ENCODE results near the gene PTER. TPM values are rescaled to one million over a fixed set of nuclear protein-coding genes. Genes with fewer than 3 reads are reported as not detected.

The PTER gene
- total and polyA plus RNA-seq, 8 donors, result 2.2 to 13.6 (median 11.4) TPM

- DNase-seq, result no peak
- no peak overlapping the region for H3K4me3 ChIP-seq
- H3K36me3 ChIP-seq, result no peaks in the 10 kb centered on the region
- no peak for ATAC-seq
- H3K27ac ChIP-seq, result no peak overlapping the region
- H3K27me3 ChIP-seq, result no peaks in the 10 kb centered on the region
- intact Hi-C loops (cut with DNase I), result no loop called here
- no peak for FAIRE-seq
- no peaks in the 10 kb centered on the region for H3K9me3 ChIP-seq
- TF ChIP-seq, protein P1, sequence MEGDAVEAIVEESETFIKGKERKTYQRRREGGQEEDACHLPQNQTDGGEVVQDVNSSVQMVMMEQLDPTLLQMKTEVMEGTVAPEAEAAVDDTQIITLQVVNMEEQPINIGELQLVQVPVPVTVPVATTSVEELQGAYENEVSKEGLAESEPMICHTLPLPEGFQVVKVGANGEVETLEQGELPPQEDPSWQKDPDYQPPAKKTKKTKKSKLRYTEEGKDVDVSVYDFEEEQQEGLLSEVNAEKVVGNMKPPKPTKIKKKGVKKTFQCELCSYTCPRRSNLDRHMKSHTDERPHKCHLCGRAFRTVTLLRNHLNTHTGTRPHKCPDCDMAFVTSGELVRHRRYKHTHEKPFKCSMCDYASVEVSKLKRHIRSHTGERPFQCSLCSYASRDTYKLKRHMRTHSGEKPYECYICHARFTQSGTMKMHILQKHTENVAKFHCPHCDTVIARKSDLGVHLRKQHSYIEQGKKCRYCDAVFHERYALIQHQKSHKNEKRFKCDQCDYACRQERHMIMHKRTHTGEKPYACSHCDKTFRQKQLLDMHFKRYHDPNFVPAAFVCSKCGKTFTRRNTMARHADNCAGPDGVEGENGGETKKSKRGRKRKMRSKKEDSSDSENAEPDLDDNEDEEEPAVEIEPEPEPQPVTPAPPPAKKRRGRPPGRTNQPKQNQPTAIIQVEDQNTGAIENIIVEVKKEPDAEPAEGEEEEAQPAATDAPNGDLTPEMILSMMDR (IDR thresholded peaks at IDR 0.05), result no peak
- 87 to 89% methylated on average over 6 of the region's 6 CpGs for WGBS, 2 donors
- peaks cover 0 to 6% (median 5%) of the 10 kb centered on the region in 3 donors for H3K4me1 ChIP-seq
Measured at GRCh38 chr10:16458166-16458955, 21.6 kb downstream of the PTER start.

DNA sequence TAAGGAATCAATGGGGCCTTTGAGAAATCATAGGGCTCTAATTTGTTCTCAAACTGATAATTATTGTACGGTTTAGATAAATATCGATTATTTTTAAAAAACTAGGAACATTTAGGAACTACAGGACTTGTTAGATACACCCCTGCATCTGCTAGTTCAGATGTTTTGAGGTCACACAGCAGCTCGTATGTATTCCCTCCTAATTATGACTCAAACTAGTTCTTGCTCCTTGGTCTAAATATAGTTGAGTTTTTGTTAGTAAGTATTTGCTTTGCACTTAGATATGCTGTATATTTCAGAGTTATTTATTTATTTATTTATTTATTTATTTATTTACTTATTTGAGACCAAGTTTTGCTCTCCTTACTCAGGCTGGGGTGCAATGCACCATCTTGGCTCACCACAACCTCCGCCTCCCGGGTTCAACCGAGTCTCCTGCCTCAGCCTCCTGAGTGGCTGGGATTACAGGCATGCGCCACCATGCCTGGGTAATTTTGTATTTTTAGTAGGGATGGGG is 22.7 kb downstream of the PTER start:
- H3K27me3 ChIP-seq, result no peaks in the 10 kb centered on the region
- no peak overlapping the region for H3K4me3 ChIP-seq
- H3K36me3 ChIP-seq, result no peaks in the 10 kb centered on the region
- no peak overlapping the region for H3K27ac ChIP-seq
- FAIRE-seq (no peak), ATAC-seq (no peak), DNase-seq (no peak)
- no peaks in the 10 kb centered on the region for H3K9me3 ChIP-seq
- peaks cover 0 to 6% (median 5%) of the 10 kb centered on the region in 3 donors for H3K4me1 ChIP-seq
- TF ChIP-seq, protein P1 (IDR thresholded peaks at IDR 0.05), result no peak
- intact Hi-C loops (cut with DNase I), result no loop called here
- 77 to 83% methylated on average over 7 of the region's 7 CpGs for WGBS, 2 donors

- Histone ChIP-seq H3K36me3 (no peaks in the 10 kb centered on the region), H3K4me1 (no peaks in the 10 kb centered on the region), H3K9me3 (no peaks in the 10 kb centered on the region), H3K27ac (no peak overlapping the region), H3K4me3 (no peak overlapping the region), H3K27me3 (no peaks in the 10 kb centered on the region)
- ATAC-seq, result no peak
- 92 to 96% methylated on average over 1 of the region's 1 CpG for WGBS, 2 donors
- no peak for FAIRE-seq
- DNase-seq, result no peak
- TF ChIP-seq, protein P1 (IDR thresholded peaks at IDR 0.05), result no peak
- intact Hi-C loops (cut with DNase I), result no loop called here
Measured at GRCh38 chr10:16466001-16466400, 29.2 kb downstream of the PTER start.

GRCh38 chr10:16470747-16471146 is 33.9 kb downstream of the PTER start:
- Histone ChIP-seq H3K27me3 (no peaks in the 10 kb centered on the region), H3K27ac (no peak overlapping the region), H3K9me3 (no peaks in the 10 kb centered on the region), H3K36me3 (no peaks in the 10 kb centered on the region), H3K4me3 (no peak overlapping the region), H3K4me1 (no peaks in the 10 kb centered on the region)
- ATAC-seq, result no peak
- intact Hi-C loops (cut with DNase I), result no loop called here
- FAIRE-seq, result no peak
- TF ChIP-seq, protein P1 (IDR thresholded peaks at IDR 0.05), result no peak
- WGBS, 2 donors, result 93 to 97% methylated on average over 5 of the region's 5 CpGs
- DNase-seq, result no peak

DNA sequence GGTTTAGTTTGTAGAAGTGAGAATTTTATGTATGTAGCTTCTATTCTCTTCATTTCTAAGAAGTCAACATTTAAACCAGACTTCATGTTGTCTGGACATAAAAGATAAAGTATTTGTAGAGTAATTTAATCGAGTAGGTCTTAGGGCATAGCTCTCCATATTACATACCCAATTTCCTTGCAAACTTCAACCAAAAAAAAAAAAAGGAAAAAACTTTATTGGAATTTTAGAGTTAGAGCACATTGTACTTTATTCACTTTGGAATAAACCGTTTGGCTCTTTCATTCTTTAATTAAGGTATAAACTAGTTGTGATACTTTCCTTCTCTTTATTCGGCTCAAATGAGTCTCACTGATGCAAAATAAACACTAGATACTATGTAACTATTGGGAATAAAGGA is 36.0 kb downstream of the PTER start:
- FAIRE-seq (no peak), DNase-seq (no peak), ATAC-seq (no peak)
- Histone ChIP-seq H3K27ac (no peak overlapping the region), H3K4me1 (no peaks in the 10 kb centered on the region), H3K36me3 (no peaks in the 10 kb centered on the region), H3K4me3 (no peak overlapping the region), H3K27me3 (no peaks in the 10 kb centered on the region), H3K9me3 (no peaks in the 10 kb centered on the region)
- intact Hi-C loops (cut with DNase I), result no loop called here
- TF ChIP-seq, protein P1 (IDR thresholded peaks at IDR 0.05), result no peak
- WGBS, 2 donors, result 89 to 92% methylated on average over 3 of the region's 3 CpGs
